LNCAP (cell line): Measurements from ENCODE around the gene SPPL3.

Experiments used
- CTCF ChIP-seq: fragments of 450-650 bp; IDR thresholded peaks from 2 replicates; pipeline ENCODE4 v1.5.1; 2017; ENCODE audit warnings: mild to moderate bottlenecking

SPPL3 gene

GRCh38 chr12:120804428-120804827 lies 99.7 kb downstream of the SPPL3 start:
- no peak for TF ChIP-seq CTCF

DNA sequence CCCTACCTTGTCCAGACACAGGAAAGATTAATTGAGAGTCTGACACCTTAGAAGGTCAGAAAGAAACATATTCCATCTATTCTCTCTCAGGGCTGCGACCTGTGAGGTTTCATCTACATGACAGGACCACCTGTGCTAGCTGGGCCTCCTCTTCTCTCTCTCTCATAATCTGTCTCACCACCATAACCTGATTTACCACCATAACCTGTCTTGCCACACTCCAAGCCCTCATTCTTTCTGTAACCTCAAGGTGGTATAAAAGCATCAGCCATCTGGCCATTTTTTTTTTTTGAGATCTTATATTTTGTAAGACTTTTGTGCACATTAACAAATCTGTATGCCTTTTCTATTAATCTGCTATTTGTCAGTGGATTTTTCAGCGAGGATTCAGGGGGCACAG lies 103.0 kb downstream of the SPPL3 start:
- TF ChIP-seq CTCF: no peak

DNA sequence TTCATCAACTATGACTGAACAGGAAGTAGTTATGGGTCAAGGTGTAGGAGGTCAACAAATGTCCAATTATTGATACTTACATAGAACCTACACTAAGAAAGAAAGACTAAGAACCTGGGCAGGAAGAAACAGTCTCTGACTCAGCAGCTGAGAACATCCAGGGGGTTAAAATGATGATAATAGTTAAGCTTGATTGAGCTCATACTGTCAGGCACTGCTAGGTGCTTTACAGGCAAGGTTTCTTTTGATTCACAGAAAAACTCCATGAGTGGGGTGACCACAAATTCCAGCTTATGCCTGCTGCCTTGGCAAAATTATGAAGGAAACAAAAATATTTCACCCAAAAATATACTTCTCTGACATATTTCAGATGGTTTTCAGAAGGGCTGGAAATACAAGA lies 103.5 kb downstream of the SPPL3 start:
- no peak for TF ChIP-seq CTCF

- TF ChIP-seq CTCF: no peak
Measured at GRCh38 chr12:120799243-120800045, 104.7 kb downstream of the SPPL3 start.

DNA sequence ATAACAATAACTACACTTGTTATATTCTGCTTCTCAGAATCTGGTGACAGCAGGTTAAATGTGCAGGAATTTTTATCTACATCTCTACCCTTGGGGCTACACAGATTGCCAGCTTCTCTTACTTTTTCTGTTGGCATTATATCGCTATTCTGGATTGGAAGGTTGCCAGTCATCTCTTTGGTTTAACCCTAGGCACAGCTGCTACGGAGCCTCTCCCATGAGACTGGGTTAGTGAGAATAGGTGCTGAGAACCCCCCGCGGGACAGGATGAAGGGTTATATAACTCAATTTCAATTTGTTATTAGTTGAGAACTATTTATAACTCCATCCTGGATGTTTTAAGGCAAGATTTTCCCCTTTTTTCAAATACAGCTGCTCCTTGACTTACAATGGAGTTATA lies 105.5 kb downstream of the SPPL3 start:
- no peak for TF ChIP-seq CTCF

DNA sequence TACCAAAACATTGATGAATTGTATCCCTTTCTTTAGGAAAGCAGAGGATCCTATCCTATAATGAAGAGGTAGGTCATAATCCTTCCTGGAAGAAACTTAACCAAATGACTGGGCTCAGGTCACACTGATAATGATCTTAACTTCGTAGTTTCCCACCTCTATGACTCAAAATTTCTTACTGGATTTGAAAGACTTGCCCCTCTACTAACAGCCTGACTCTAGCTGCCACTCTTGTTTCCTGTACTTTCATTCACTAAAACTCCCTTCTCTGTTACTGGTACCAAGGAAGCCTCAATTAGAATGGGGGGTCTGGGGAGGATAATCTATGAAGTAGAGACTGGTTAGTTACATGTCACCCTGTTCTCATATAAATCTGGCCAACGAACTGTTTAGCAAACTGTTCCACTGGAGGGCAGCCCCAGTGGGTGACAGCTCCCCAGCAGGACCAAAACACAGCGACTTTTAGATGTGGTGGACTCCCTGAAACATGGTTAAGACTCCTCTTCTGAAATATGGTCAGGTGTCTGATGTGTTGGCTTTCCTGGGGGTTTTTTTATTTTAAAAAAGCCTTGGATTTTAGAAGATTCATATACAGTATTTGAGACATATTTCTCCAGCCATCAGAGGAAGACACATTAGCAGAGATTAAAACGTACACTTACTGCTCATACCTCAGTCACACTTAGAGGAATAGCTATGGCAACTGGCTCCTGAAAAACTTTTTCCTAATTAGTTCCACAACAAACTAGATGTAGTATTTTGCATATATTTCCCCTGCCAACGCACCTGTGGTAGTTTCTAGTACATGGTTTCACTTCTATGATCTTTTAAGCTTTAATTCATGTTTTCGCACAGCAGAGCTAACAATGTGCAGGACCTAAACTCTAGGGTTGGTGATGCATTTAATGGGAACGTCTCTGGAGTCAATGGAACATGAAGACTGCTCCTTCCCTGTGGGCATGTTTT lies 106.2 kb downstream of the SPPL3 start:
- TF ChIP-seq CTCF: no peak

GRCh38 chr12:120795441-120796178 lies 108.5 kb downstream of the SPPL3 start:
- no peak for TF ChIP-seq CTCF
